Liver (tissue), 9 donors: ENCODE measurements around the gene VWA7. TPM values are rescaled to one million over a fixed set of nuclear protein-coding genes. Genes with fewer than 3 reads are reported as not detected.

Experiments used
- DNase-seq: peaks from one replicate; pipeline ENCODE4 v3.0.0-alpha.2; 2017; ENCODE audit warnings: low spot score
- H3K27ac ChIP-seq, 2 donors: one replicate each; pipeline ENCODE4 v1.7.0; 2013; ENCODE audit warnings: inconsistent platforms in 2 of 2, low read length in 2 of 2, control low read depth in 1 of 2, low read depth in 1 of 2, mild to moderate bottlenecking in 1 of 2
- H3K27me3 ChIP-seq, 4 donors: one replicate each; pipeline versions ENCODE4 v1.6.1 to v1.7.0; 2013; ENCODE audit warnings: low read length in 3 of 4, inconsistent platforms in 1 of 4, mild to moderate bottlenecking in 1 of 4, moderate library complexity in 1 of 4; ENCODE audit not compliant: control insufficient read depth in 4 of 4, insufficient read depth in 4 of 4
- H3K36me3 ChIP-seq, 4 donors: one replicate each; pipeline versions ENCODE4 v1.6.1 to v1.7.0; 2013; ENCODE audit warnings: low read length in 3 of 4, mild to moderate bottlenecking in 3 of 4, low read depth in 1 of 4, moderate library complexity in 1 of 4; ENCODE audit not compliant: control insufficient read depth in 4 of 4, insufficient read depth in 3 of 4
- H3K4me1 ChIP-seq, 4 donors: one replicate each; pipeline versions ENCODE4 v1.6.1 to v1.7.0; 2013; ENCODE audit warnings: low read length in 3 of 4, mild to moderate bottlenecking in 3 of 4, moderate library complexity in 1 of 4; ENCODE audit not compliant: control insufficient read depth in 4 of 4, insufficient read depth in 4 of 4
- H3K4me3 ChIP-seq, 3 donors: one replicate each; pipeline versions ENCODE4 v1.6.1 to v1.7.0; 2013; ENCODE audit warnings: low read length in 3 of 3, control low read depth in 1 of 3, low read depth in 1 of 3, mild to moderate bottlenecking in 1 of 3
- H3K9ac ChIP-seq, 2 donors: one replicate each; pipeline ENCODE4 v1.7.0; 2013; ENCODE audit warnings: low read length in 2 of 2, mild to moderate bottlenecking in 2 of 2, moderate library complexity in 2 of 2, control low read depth in 1 of 2, low read depth in 1 of 2
- H3K9me3 ChIP-seq, 4 donors: one replicate each; pipeline versions ENCODE4 v1.6.1 to v1.7.0; 2013; ENCODE audit warnings: low read length in 3 of 4; ENCODE audit not compliant: control insufficient read depth in 4 of 4
- EGR1 ChIP-seq, 2 donors: IDR thresholded peaks; 2 replicates each; pipeline ENCODE4 v1.6.1; 2016 to 2018; ENCODE audit warnings: antibody characterized with exemption in 2 of 2, low read depth in 2 of 2
- FOXA1 ChIP-seq: IDR thresholded peaks from 2 replicates; pipeline ENCODE4 v1.6.1; 2016; ENCODE audit warnings: antibody characterized with exemption
- FOXA2 ChIP-seq: IDR thresholded peaks from 2 replicates; pipeline ENCODE4 v1.6.1; 2016; ENCODE audit warnings: antibody characterized with exemption
- GABPA ChIP-seq, 2 donors: IDR thresholded peaks in 1 of 2; conservative IDR thresholded peaks in 1 of 2; 2 replicates each; pipeline ENCODE4 v1.6.1; 2016; ENCODE audit warnings: antibody characterized with exemption in 2 of 2, mild to moderate bottlenecking in 1 of 2, moderate library complexity in 1 of 2
- HNF4A ChIP-seq, 2 donors: conservative IDR thresholded peaks; 2 replicates each; pipeline ENCODE4 v1.6.1; 2016; ENCODE audit warnings: antibody characterized with exemption in 2 of 2, mild to moderate bottlenecking in 2 of 2
- HNF4G ChIP-seq: IDR thresholded peaks from 2 replicates; pipeline ENCODE4 v1.6.1; 2016; ENCODE audit warnings: antibody characterized with exemption
- JUND ChIP-seq, 2 donors: IDR thresholded peaks; 2 replicates each; pipeline ENCODE4 v1.6.1; 2016; ENCODE audit warnings: antibody characterized with exemption in 2 of 2
- RAD21 ChIP-seq, 2 donors: IDR thresholded peaks; 2 replicates each; pipeline ENCODE4 v1.6.1; 2016; ENCODE audit warnings: antibody characterized with exemption in 2 of 2, mild to moderate bottlenecking in 2 of 2
- REST ChIP-seq: IDR thresholded peaks from 2 replicates; pipeline ENCODE4 v1.6.1; 2016; ENCODE audit warnings: antibody characterized with exemption, mild to moderate bottlenecking
- RXRA ChIP-seq, 2 donors: IDR thresholded peaks; 2 replicates each; pipeline ENCODE4 v1.6.1; 2017 to 2018; ENCODE audit warnings: antibody characterized with exemption in 2 of 2, mild to moderate bottlenecking in 1 of 2
- SP1 ChIP-seq: IDR thresholded peaks from 2 replicates; pipeline ENCODE4 v1.6.1; 2018; ENCODE audit warnings: antibody characterized with exemption, mild to moderate bottlenecking
- TAF1 ChIP-seq: conservative IDR thresholded peaks from 2 replicates; pipeline ENCODE4 v1.6.1; 2016; ENCODE audit warnings: antibody characterized with exemption, mild to moderate bottlenecking
- YY1 ChIP-seq: IDR thresholded peaks from 2 replicates; pipeline ENCODE4 v1.6.1; 2016; ENCODE audit warnings: antibody characterized with exemption, mild to moderate bottlenecking
- WGBS: extraction: QIAGEN DNeasy Blood & Tissue Kit; methylation state at CpG from one replicate; pipeline ENCODE4 v1.1.7; 2013; 5-methylcytosine and 5-hydroxymethylcytosine counted together
- polyA plus RNA-seq, 2 donors: library from polyadenylated mRNA; stranded (reverse) in 1 of 2; unstranded in 1 of 2; fragments of 200-250 nt in 1 of 2; fragments of >200 nt in 1 of 2; fragmentation: Nextera tagmentation in 1 of 2; extraction: Ambion mirVana in 1 of 2; gene quantifications; one replicate each; pipeline versions ENCODE4 v1.2.1 to v1.2.3, GENCODE V29; 2013 to 2015
- total RNA-seq, 2 donors: library from RNA; depleted of rRNA; stranded (reverse); fragments of >200 nt; gene quantifications; one replicate each; pipeline ENCODE4 v1.2.3, GENCODE V29; 2014
- TF ChIP-seq, protein P1 (sequence below): fragments of 150-350 bp; IDR thresholded peaks from 2 replicates; pipeline ENCODE4 v1.5.1; 2017; ENCODE audit warnings: improper control_type of control experiment, low read depth, low read length; ENCODE audit not compliant: missing input control
- TF ChIP-seq, protein P2 (sequence below): IDR thresholded peaks from 2 replicates; pipeline ENCODE4 v1.6.1; 2016; ENCODE audit warnings: antibody characterized with exemption
- donor health status: healthy.
- donor health status: healthy.
- donor health status: healthy.
- donor health status: healthy.
- donor health status: healthy.

VWA7 gene
- total and polyA plus RNA-seq, 4 donors: 0.17 to 2.0 (median 0.92) TPM

GRCh38 chr6:31784098-31784925, 7.2 kb upstream of the VWA7 start:
- Histone ChIP-seq H3K36me3 (peaks cover 10 to 54% (median 15%) of the 10 kb centered on the region in 4 donors), H3K4me3 (no peak overlapping the region), H3K4me1 (peaks cover 0 to under 1% (median 0%) of the 10 kb centered on the region in 4 donors), H3K27ac (no peak overlapping the region), H3K9me3 (no peaks in the 10 kb centered on the region), H3K27me3 (no peaks in the 10 kb centered on the region), H3K9ac (no peak overlapping the region)
- 95% methylated on average over 15 of the region's 15 CpGs for WGBS
- no peak for DNase-seq
- no peak for TF ChIP-seq JUND (IDR thresholded peaks at IDR 0.05)
- no peak for TF ChIP-seq TAF1
- TF ChIP-seq REST: no peak
- TF ChIP-seq HNF4G: no peak
- no peak for TF ChIP-seq YY1
- TF ChIP-seq RAD21 (IDR thresholded peaks at IDR 0.05): no peak
- TF ChIP-seq HNF4A (conservative IDR thresholded peaks at IDR 0.05): no peak
- no peak for TF ChIP-seq FOXA2
- TF ChIP-seq GABPA (IDR thresholded peaks at IDR 0.05 in 1 of 2, conservative IDR thresholded peaks at IDR 0.05 in 1 of 2): no peak
- TF ChIP-seq RXRA (IDR thresholded peaks at IDR 0.05): no peak
- TF ChIP-seq FOXA1: no peak
- TF ChIP-seq, protein P1, sequence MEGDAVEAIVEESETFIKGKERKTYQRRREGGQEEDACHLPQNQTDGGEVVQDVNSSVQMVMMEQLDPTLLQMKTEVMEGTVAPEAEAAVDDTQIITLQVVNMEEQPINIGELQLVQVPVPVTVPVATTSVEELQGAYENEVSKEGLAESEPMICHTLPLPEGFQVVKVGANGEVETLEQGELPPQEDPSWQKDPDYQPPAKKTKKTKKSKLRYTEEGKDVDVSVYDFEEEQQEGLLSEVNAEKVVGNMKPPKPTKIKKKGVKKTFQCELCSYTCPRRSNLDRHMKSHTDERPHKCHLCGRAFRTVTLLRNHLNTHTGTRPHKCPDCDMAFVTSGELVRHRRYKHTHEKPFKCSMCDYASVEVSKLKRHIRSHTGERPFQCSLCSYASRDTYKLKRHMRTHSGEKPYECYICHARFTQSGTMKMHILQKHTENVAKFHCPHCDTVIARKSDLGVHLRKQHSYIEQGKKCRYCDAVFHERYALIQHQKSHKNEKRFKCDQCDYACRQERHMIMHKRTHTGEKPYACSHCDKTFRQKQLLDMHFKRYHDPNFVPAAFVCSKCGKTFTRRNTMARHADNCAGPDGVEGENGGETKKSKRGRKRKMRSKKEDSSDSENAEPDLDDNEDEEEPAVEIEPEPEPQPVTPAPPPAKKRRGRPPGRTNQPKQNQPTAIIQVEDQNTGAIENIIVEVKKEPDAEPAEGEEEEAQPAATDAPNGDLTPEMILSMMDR: no peak
- no peak for TF ChIP-seq EGR1 (IDR thresholded peaks at IDR 0.05; ENCODE audit: low read depth in 2 of 2)

DNA sequence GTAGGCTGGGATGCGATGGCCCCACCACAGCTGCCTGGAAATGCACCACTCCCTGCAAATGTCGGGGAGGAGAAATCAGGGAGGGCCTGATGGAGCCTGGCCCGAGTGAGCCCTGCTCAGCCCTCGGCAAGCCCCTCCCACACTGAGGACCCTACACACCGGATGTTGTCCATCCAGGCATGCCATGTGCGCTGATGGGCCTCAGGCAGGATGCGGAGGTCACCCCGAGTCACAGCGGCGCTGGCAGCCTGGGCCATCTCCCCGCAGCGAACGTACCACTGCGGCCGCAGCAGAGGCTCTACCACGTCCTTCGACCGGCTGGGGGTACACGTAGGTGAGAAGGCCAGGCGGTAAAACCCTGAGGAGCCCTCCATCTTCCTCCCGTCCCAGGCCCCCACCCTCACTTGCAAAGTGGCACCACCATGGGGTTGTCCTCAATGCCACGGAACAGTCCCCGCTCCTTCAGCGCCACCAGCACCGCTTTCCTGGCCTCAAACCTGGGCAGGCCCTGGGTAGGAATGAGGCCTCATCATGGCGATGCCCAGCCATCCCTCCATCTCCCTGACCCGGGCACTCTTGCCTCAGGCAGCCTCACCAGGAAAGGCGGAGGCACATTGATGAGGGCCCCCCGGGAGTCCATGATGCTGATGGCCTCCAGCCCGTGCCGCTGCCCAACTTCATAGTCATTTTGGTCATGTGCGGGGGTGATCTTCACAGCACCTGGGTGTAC, 5.2 kb upstream of the VWA7 start:
- Histone ChIP-seq H3K27me3 (no peaks in the 10 kb centered on the region), H3K4me3 (no peak overlapping the region), H3K4me1 (peaks cover 0 to 15% (median 9%) of the 10 kb centered on the region in 4 donors), H3K9me3 (no peaks in the 10 kb centered on the region), H3K36me3 (peaks cover 14 to 53% (median 17%) of the 10 kb centered on the region in 4 donors), H3K27ac (no peak overlapping the region), H3K9ac (no peak overlapping the region)
- TF ChIP-seq, protein P2, sequence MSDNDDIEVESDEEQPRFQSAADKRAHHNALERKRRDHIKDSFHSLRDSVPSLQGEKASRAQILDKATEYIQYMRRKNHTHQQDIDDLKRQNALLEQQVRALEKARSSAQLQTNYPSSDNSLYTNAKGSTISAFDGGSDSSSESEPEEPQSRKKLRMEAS: no peak
- no peak for TF ChIP-seq SP1
- TF ChIP-seq EGR1 (IDR thresholded peaks at IDR 0.05; ENCODE audit: low read depth in 2 of 2): no peak
- no peak for TF ChIP-seq JUND (IDR thresholded peaks at IDR 0.05)
- no peak for TF ChIP-seq RAD21 (IDR thresholded peaks at IDR 0.05)
- 92% methylated on average over 32 of the region's 32 CpGs for WGBS
- DNase-seq: no peak
